CD14-positive monocyte (primary cell): Measurements from ENCODE around the gene GNAT3. TPM values are rescaled to one million over a fixed set of nuclear protein-coding genes. Genes with fewer than 3 reads are reported as not detected.

Source experiments
- DNase-seq, 3 donors: peaks; one replicate each; pipeline ENCODE4 v3.0.0-alpha.2; 2011 to 2022
- H2AFZ ChIP-seq: 2 replicates; pipeline ENCODE4 v1.6.0; 2012; ENCODE audit warnings: mild to moderate bottlenecking, low read depth, low read length, inconsistent platforms; ENCODE audit not compliant: insufficient read depth, poor library complexity, severe bottlenecking
- H3K27ac ChIP-seq, 2 donors: 1 replicate in 1 of 2; 2 replicates in 1 of 2; pipeline ENCODE4 v1.5.1; 2012 to 2013; ENCODE audit warnings: low read length in 2 of 2, control low read depth in 1 of 2, inconsistent platforms in 1 of 2, low read depth in 1 of 2, mild to moderate bottlenecking in 1 of 2
- H3K27me3 ChIP-seq, 2 donors: one replicate each; pipeline versions ENCODE4 v1.6.0 to v1.6.1; 2011 to 2013; ENCODE audit warnings: low read length in 2 of 2; ENCODE audit not compliant: control insufficient read depth in 2 of 2, insufficient read depth in 2 of 2
- H3K36me3 ChIP-seq, 2 donors: replicated peaks in 1 of 2; 1 replicate in 1 of 2; 2 replicates in 1 of 2; pipeline versions ENCODE4 v1.5.1 to v1.6.1; 2012 to 2013; ENCODE audit warnings: low read length in 2 of 2, control low read depth in 1 of 2, inconsistent platforms in 1 of 2, mild to moderate bottlenecking in 1 of 2; ENCODE audit not compliant: insufficient read depth in 2 of 2, control insufficient read depth in 1 of 2
- H3K4me1 ChIP-seq, 2 donors: 1 replicate in 1 of 2; 2 replicates in 1 of 2; pipeline versions ENCODE4 v1.5.1 to v1.6.1; 2012 to 2013; ENCODE audit warnings: low read length in 2 of 2, control low read depth in 1 of 2, inconsistent platforms in 1 of 2, mild to moderate bottlenecking in 1 of 2, moderate library complexity in 1 of 2; ENCODE audit not compliant: insufficient read depth in 2 of 2, control insufficient read depth in 1 of 2
- H3K4me2 ChIP-seq: replicated peaks from 2 replicates; pipeline ENCODE3; 2012; ENCODE audit warnings: low read length, moderate library complexity, mild to moderate bottlenecking; ENCODE audit not compliant: poor library complexity, severe bottlenecking; ENCODE audit errors: extremely low read depth
- H3K4me3 ChIP-seq, 3 experiments: fragments of 200-600 bp in 1 of 3; sonication (generic) in 1 of 3; replicated peaks in 1 of 3; 1 replicate in 2 of 3; 2 replicates in 1 of 3; pipeline ENCODE4 v1.5.1; 2011 to 2013; ENCODE audit warnings: low read length in 3 of 3, mild to moderate bottlenecking in 3 of 3, control low read depth in 2 of 3, low read depth in 2 of 3, inconsistent platforms in 1 of 3, moderate library complexity in 1 of 3
- H3K79me2 ChIP-seq: 2 replicates; pipeline ENCODE4 v1.6.0; 2012; ENCODE audit warnings: mild to moderate bottlenecking, control low read depth, inconsistent platforms, low read length, moderate library complexity; ENCODE audit not compliant: insufficient read depth
- H3K9ac ChIP-seq: 2 replicates; pipeline ENCODE4 v1.6.0; 2017; ENCODE audit warnings: low read length, mild to moderate bottlenecking; ENCODE audit not compliant: insufficient read depth, poor library complexity, severe bottlenecking
- H3K9me3 ChIP-seq, 2 donors: replicated peaks in 1 of 2; 1 replicate in 1 of 2; 2 replicates in 1 of 2; pipeline versions ENCODE4 v1.5.1 to v1.6.1; 2012 to 2013; ENCODE audit warnings: low read length in 2 of 2, control low read depth in 1 of 2; ENCODE audit not compliant: control insufficient read depth in 1 of 2, insufficient read depth in 1 of 2
- H4K20me1 ChIP-seq: 2 replicates; pipeline ENCODE4 v1.6.0; 2012; ENCODE audit warnings: mild to moderate bottlenecking, low read length, control low read depth, moderate library complexity; ENCODE audit not compliant: insufficient read depth
- H3K27ac Mint-ChIP-seq, 7 donors: one replicate each; pipeline ENCODE4 v1.8.0; 2020; ENCODE audit warnings: mild to moderate bottlenecking in 7 of 7, mixed read lengths in 7 of 7, moderate library complexity in 6 of 7, inconsistent platforms in 2 of 7
- H3K27me3 Mint-ChIP-seq, 3 donors: one replicate each; pipeline ENCODE4 v1.8.0; 2021 to 2022; ENCODE audit warnings: low read depth in 3 of 3, mild to moderate bottlenecking in 3 of 3, mixed read lengths in 3 of 3, moderate library complexity in 3 of 3, inconsistent platforms in 1 of 3
- H3K36me3 Mint-ChIP-seq, 2 donors: one replicate each; pipeline ENCODE4 v1.8.0; 2020; ENCODE audit warnings: mixed read lengths in 2 of 2, inconsistent platforms in 1 of 2, mild to moderate bottlenecking in 1 of 2
- H3K4me1 Mint-ChIP-seq: one replicate; pipeline ENCODE4 v1.8.0; 2020; ENCODE audit warnings: mild to moderate bottlenecking, mixed read lengths
- H3K4me3 Mint-ChIP-seq, 2 donors: one replicate each; pipeline ENCODE4 v1.8.0; 2020; ENCODE audit warnings: mild to moderate bottlenecking in 2 of 2, mixed read lengths in 2 of 2, moderate library complexity in 1 of 2
- H3K9me3 Mint-ChIP-seq, 7 donors: one replicate each; pipeline ENCODE4 v1.8.0; 2020 to 2022; ENCODE audit warnings: mixed read lengths in 7 of 7, mild to moderate bottlenecking in 6 of 7, moderate library complexity in 6 of 7, inconsistent platforms in 2 of 7
- CTCF ChIP-seq: fragments of 200-600 bp; IDR thresholded peaks from one replicate; pipeline ENCODE4 v1.8.0; 2022; ENCODE audit warnings: antibody characterized with exemption, mild to moderate bottlenecking
- WGBS: methylation state at CpG from one replicate; pipeline ENCODE4 v1.1.5; 2013; ENCODE audit warnings: missing lambda C conversion rate; ENCODE audit not compliant: insufficient coverage; 5-methylcytosine and 5-hydroxymethylcytosine counted together
- intact Hi-C, 2 donors: fragments of 100-400 bp; cut with micrococcal nuclease; formaldehyde crosslinking; loops; one replicate each; pipeline versions ENCODE4 v1.15.0 to v1.15.1; 2023
- polyA plus RNA-seq, 3 donors: library from polyadenylated mRNA; depleted of rRNA in 1 of 3; unstranded in 2 of 3; stranded (reverse) in 1 of 3; fragments of 300-500 nt in 2 of 3; fragments of >200 nt in 1 of 3; fragmentation: Illumina TruSeq in 2 of 3; gene quantifications; 1 replicate in 2 of 3; 2 replicates in 1 of 3; pipeline ENCODE4 v1.2.3, GENCODE V29; 2012 to 2021

GNAT3 gene
- polyA plus RNA-seq, 3 donors: not detected

- H3K4me3 Mint-ChIP-seq: no peak overlapping the region
- Histone ChIP-seq H3K27me3 (no peaks in the 10 kb centered on the region), H3K4me1 (no peaks in the 10 kb centered on the region), H3K4me2 (no peak overlapping the region), H2AFZ (no peak overlapping the region), H3K27ac (no peak overlapping the region), H3K36me3 (no peaks in the 10 kb centered on the region), H3K4me3 (no peak overlapping the region), H4K20me1 (no peaks in the 10 kb centered on the region), H3K9ac (no peak overlapping the region), H3K79me2 (no peaks in the 10 kb centered on the region), H3K9me3 (no peaks in the 10 kb centered on the region)
- no CpG with 5 or more reads among the region's 4 CpGs for WGBS
- no peaks in the 10 kb centered on the region for H3K36me3 Mint-ChIP-seq
- no peak for DNase-seq
- no peak overlapping the region for H3K27ac Mint-ChIP-seq
- H3K4me1 Mint-ChIP-seq: no peaks in the 10 kb centered on the region
- peaks cover 0 to 5% (median 2%) of the 10 kb centered on the region in 7 donors for H3K9me3 Mint-ChIP-seq
- no peak for TF ChIP-seq CTCF
- H3K27me3 Mint-ChIP-seq: peaks cover 0 to 2% (median 0%) of the 10 kb centered on the region in 3 donors
- intact Hi-C loops: no loop called here
These were observed 31.3 kb downstream of the GNAT3 start for GRCh38 chr7:80480566-80480965.

GRCh38 chr7:80478683-80479082 is 33.2 kb downstream of the GNAT3 start:
- H3K27ac ChIP-seq: no peak overlapping the region
- no CpG with 5 or more reads among the region's 2 CpGs for WGBS
- no peak for TF ChIP-seq CTCF

More at GRCh38 chr7:80478683-80479082, 33.2 kb downstream of the GNAT3 start:
- Histone ChIP-seq H3K4me2 (no peak overlapping the region), H3K4me3 (no peak overlapping the region), H3K4me1 (no peaks in the 10 kb centered on the region), H3K27me3 (no peaks in the 10 kb centered on the region), H3K79me2 (no peaks in the 10 kb centered on the region), H3K9me3 (no peaks in the 10 kb centered on the region), H2AFZ (no peak overlapping the region), H4K20me1 (no peaks in the 10 kb centered on the region), H3K9ac (no peak overlapping the region), H3K36me3 (no peaks in the 10 kb centered on the region)
- Mint-ChIP-seq H3K9me3 (peaks cover 0 to 5% (median 2%) of the 10 kb centered on the region in 7 donors), H3K27me3 (peaks cover 0 to 2% (median 0%) of the 10 kb centered on the region in 3 donors), H3K4me1 (no peaks in the 10 kb centered on the region), H3K4me3 (no peak overlapping the region), H3K36me3 (no peaks in the 10 kb centered on the region), H3K27ac (no peak overlapping the region)
- intact Hi-C loops: no loop called here
- DNase-seq: no peak
